DND-41 (cell line): Measurements from ENCODE around the gene NUF2.

Experiments used
- EZH2 ChIP-seq: IDR thresholded peaks from 3 replicates; pipeline ENCODE4 v1.6.1; 2012; ENCODE audit warnings: borderline replicate concordance, low read depth, mild to moderate bottlenecking, moderate library complexity, low read length, inconsistent platforms; ENCODE audit not compliant: severe bottlenecking
- TF ChIP-seq, protein P1 (sequence below): IDR thresholded peaks from 2 replicates; pipeline ENCODE4 v1.5.1; 2012; ENCODE audit warnings: borderline replicate concordance, low read length, moderate library complexity, mild to moderate bottlenecking; ENCODE audit not compliant: poor library complexity, severe bottlenecking; ENCODE audit errors: extremely low read depth

GRCh38 chr1:163387146-163387545 lies 65.4 kb downstream of the NUF2 start:
- TF ChIP-seq, protein P1, sequence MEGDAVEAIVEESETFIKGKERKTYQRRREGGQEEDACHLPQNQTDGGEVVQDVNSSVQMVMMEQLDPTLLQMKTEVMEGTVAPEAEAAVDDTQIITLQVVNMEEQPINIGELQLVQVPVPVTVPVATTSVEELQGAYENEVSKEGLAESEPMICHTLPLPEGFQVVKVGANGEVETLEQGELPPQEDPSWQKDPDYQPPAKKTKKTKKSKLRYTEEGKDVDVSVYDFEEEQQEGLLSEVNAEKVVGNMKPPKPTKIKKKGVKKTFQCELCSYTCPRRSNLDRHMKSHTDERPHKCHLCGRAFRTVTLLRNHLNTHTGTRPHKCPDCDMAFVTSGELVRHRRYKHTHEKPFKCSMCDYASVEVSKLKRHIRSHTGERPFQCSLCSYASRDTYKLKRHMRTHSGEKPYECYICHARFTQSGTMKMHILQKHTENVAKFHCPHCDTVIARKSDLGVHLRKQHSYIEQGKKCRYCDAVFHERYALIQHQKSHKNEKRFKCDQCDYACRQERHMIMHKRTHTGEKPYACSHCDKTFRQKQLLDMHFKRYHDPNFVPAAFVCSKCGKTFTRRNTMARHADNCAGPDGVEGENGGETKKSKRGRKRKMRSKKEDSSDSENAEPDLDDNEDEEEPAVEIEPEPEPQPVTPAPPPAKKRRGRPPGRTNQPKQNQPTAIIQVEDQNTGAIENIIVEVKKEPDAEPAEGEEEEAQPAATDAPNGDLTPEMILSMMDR = no peak
- no peak for TF ChIP-seq EZH2
